Esophagus muscularis mucosa (tissue), 3 donors: ENCODE data around the gene RANBP3.

Experiments
- POLR2A ChIP-seq: fragments of 450-650 bp; IDR thresholded peaks from one replicate; pipeline ENCODE4 v1.6.1; 2017; ENCODE audit warnings: antibody characterized with exemption, moderate library complexity, mild to moderate bottlenecking, low read depth
- POLR2AphosphoS5 ChIP-seq, 2 donors: sonication (generic); formaldehyde crosslinking; IDR thresholded peaks; one replicate each; pipeline ENCODE4 v1.6.1; 2017; ENCODE audit warnings: antibody characterized with exemption in 2 of 2
- TF ChIP-seq, protein P1 (sequence below), 3 experiments: fragments of 200-600 bp in 2 of 3; fragments of 450-650 bp in 1 of 3; sonication (generic) in 2 of 3; IDR thresholded peaks; one replicate each; pipeline ENCODE4 v1.5.1; 2017 to 2019; ENCODE audit warnings: antibody characterized with exemption in 3 of 3, mild to moderate bottlenecking in 2 of 3, moderate library complexity in 1 of 3

DNA sequence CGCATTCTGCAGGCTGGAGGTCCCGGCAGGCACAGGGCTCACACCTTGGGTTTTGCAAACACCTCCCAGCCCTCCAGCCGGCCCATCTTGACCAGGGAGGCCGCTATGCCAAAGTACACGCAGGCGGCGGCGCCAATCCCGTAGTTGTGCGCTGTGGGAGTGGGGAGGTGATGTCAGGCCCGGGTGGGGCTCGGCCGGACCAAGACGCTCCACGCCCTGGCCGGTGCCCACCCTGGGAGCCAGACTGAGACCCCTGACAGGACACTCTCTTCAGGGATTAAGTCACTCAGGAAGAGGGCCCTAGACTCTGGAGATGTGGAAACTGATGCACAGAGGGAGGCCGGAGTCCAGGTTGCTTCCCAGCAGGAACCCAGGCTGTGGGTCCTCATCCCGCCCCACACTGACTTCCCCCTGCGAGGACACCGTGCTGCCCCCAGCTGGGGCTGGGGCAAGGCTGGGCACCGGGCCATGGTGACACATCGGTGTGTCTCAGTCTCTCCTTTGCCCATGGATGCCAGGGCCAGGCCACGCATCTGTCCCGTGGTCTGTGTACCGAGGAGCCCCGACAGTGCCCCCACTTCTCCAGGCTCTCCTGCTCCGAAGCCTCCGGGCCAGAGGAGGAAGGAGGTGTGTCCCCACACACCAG, 83.1 kb downstream of the RANBP3 start:
- TF ChIP-seq, protein P1, sequence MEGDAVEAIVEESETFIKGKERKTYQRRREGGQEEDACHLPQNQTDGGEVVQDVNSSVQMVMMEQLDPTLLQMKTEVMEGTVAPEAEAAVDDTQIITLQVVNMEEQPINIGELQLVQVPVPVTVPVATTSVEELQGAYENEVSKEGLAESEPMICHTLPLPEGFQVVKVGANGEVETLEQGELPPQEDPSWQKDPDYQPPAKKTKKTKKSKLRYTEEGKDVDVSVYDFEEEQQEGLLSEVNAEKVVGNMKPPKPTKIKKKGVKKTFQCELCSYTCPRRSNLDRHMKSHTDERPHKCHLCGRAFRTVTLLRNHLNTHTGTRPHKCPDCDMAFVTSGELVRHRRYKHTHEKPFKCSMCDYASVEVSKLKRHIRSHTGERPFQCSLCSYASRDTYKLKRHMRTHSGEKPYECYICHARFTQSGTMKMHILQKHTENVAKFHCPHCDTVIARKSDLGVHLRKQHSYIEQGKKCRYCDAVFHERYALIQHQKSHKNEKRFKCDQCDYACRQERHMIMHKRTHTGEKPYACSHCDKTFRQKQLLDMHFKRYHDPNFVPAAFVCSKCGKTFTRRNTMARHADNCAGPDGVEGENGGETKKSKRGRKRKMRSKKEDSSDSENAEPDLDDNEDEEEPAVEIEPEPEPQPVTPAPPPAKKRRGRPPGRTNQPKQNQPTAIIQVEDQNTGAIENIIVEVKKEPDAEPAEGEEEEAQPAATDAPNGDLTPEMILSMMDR (IDR thresholded peaks at IDR 0.05): no peak
- no peak for TF ChIP-seq POLR2AphosphoS5 (IDR thresholded peaks at IDR 0.05)
- TF ChIP-seq POLR2A: no peak
